ENCODE results near the gene DNASE1L1.
"Not testable (repeated sequence)": the region's sequence is repeated elsewhere in the genome, so short reads cannot be mapped to it uniquely, and the experiment has no call there.

The DNASE1L1 gene

GRCh38 chrX:154403192-154403591 lies 5.9 kb downstream of the DNASE1L1 start:
- DNase-seq: no peak

GRCh38 chrX:154402622-154403127 lies 6.4 kb downstream of the DNASE1L1 start:
- no peak for DNase-seq

- DNase-seq: no peak
Measured at GRCh38 chrX:154401918-154402621, 7.0 kb downstream of the DNASE1L1 start.

- DNase-seq: no peak
Measured at GRCh38 chrX:154401045-154401799, 7.8 kb downstream of the DNASE1L1 start.

GRCh38 chrX:154400369-154400817 lies 8.7 kb downstream of the DNASE1L1 start:
- DNase-seq: not testable (repeated sequence)

- no peak for DNase-seq
Measured at GRCh38 chrX:154399527-154400368, 9.3 kb downstream of the DNASE1L1 start.

GRCh38 chrX:154398668-154399526 lies 10.2 kb downstream of the DNASE1L1 start:
- DNase-seq: peak; percentile 66

- DNase-seq: peak; percentile 96
Measured at GRCh38 chrX:154397888-154398667, 11.0 kb downstream of the DNASE1L1 start, which contains the start of gene RPL10. Gene RPL10 (plus strand): TSS chrX:154398377. CDS start chrX:154398520, 143 bp downstream.

GRCh38 chrX:154396973-154397887 lies 11.8 kb downstream of the DNASE1L1 start:
- DNase-seq: peak; percentile 74

GRCh38 chrX:154396363-154396762 lies 12.7 kb downstream of the DNASE1L1 start:
- DNase-seq: not testable (repeated sequence)

GRCh38 chrX:154389812-154390747 lies 19.0 kb downstream of the DNASE1L1 start:
- DNase-seq: not testable (repeated sequence)

- DNase-seq: not testable (repeated sequence)
Measured at GRCh38 chrX:154388649-154389048, 20.4 kb downstream of the DNASE1L1 start.

GRCh38 chrX:154388094-154388493 lies 21.0 kb downstream of the DNASE1L1 start:
- DNase-seq: not testable (repeated sequence)

GRCh38 chrX:154384284-154384892 lies 24.7 kb downstream of the DNASE1L1 start:
- DNase-seq: no peak

- DNase-seq: no peak
Measured at GRCh38 chrX:154383359-154384283, 25.4 kb downstream of the DNASE1L1 start.

GRCh38 chrX:154382483-154383069 lies 26.5 kb downstream of the DNASE1L1 start:
- DNase-seq: no peak

GRCh38 chrX:154381271-154381670 lies 27.8 kb downstream of the DNASE1L1 start:
- DNase-seq: no peak
